OCI-LY3 (cell line): Measurements from ENCODE around the gene SRSF12.

Source experiments
- H2AFZ ChIP-seq: fragments of 200-600, 300-600 bp; shearing (Covaris generic); 2 replicates; pipeline ENCODE4 v1.6.0; 2014; ENCODE audit warnings: antibody characterized with exemption, low read depth, low read length
- H3K27ac ChIP-seq: fragments of 200-600, 300-600 bp; sonication (generic); 2 replicates; pipeline ENCODE4 v1.5.1; 2014; ENCODE audit warnings: mild to moderate bottlenecking, low read length, moderate library complexity, mixed read lengths
- H3K27me3 ChIP-seq: fragments of 200-600, 300-600 bp; sonication (generic); 2 replicates; pipeline ENCODE4 v1.6.1; 2014; ENCODE audit warnings: low read depth, low read length, mixed read lengths
- H3K36me3 ChIP-seq: fragments of 200-600, 300-600 bp; sonication (generic); replicated peaks from 2 replicates; pipeline ENCODE3; 2014; ENCODE audit warnings: low read depth, low read length, mixed read lengths
- H3K4me1 ChIP-seq: fragments of 300-600, 200-600 bp; sonication (generic); 2 replicates; pipeline ENCODE4 v1.6.1; 2014; ENCODE audit warnings: low read length, mixed read lengths
- H3K4me2 ChIP-seq: fragments of 200-600, 300-600 bp; sonication (generic); 2 replicates; pipeline ENCODE4 v1.6.1; 2014; ENCODE audit warnings: low read length, mixed read lengths
- H3K4me3 ChIP-seq: fragments of 300-600, 200-600 bp; sonication (generic); 2 replicates; pipeline ENCODE4 v1.5.1; 2014; ENCODE audit warnings: antibody characterized with exemption, mild to moderate bottlenecking, low read length, moderate library complexity
- H3K79me2 ChIP-seq: fragments of 300-600, 200-600 bp; shearing (Covaris generic); 2 replicates; pipeline ENCODE4 v1.6.1; 2014; ENCODE audit warnings: mild to moderate bottlenecking, low read length, mixed read lengths
- H3K9ac ChIP-seq: fragments of 300-600, 200-600 bp; shearing (Covaris generic); 2 replicates; pipeline ENCODE4 v1.6.0; 2014; ENCODE audit warnings: mild to moderate bottlenecking, low read length, moderate library complexity
- H3K9me3 ChIP-seq: fragments of 200-600, 300-600 bp; shearing (Covaris generic); 2 replicates; pipeline ENCODE4 v1.6.1; 2014; ENCODE audit warnings: low read length, mixed read lengths; ENCODE audit not compliant: insufficient read depth
- H4K20me1 ChIP-seq: fragments of 200-600, 300-600 bp; sonication (generic); 2 replicates; pipeline ENCODE4 v1.6.1; 2016; ENCODE audit warnings: low read length, mixed read lengths; ENCODE audit not compliant: insufficient read depth
- EZH2phosphoT487 ChIP-seq: fragments of 200-600 bp; shearing (Covaris generic); IDR thresholded peaks from 2 replicates; pipeline ENCODE4 v1.6.1; 2018; ENCODE audit warnings: antibody characterized with exemption, mixed run types, low read depth
- TF ChIP-seq, protein P1 (sequence below): fragments of 200-600, 300-600 bp; sonication (generic); IDR thresholded peaks from 2 replicates; pipeline ENCODE4 v1.5.1; 2014; ENCODE audit warnings: antibody characterized with exemption, low read length, low read depth

SRSF12 gene

GRCh38 chr6:89082486-89082891 lies 35.4 kb downstream of the SRSF12 start:
- Histone ChIP-seq H3K27ac (peak overlapping the region; percentile 67; the same call in 1 of the 2 replicates), H3K4me2 (peak overlapping the region; percentile 93), H3K9ac (peak overlapping the region; percentile 78), H3K4me1 (peaks cover 13% of the 10 kb centered on the region), H3K9me3 (no peaks in the 10 kb centered on the region), H2AFZ (no peak overlapping the region), H3K27me3 (no peaks in the 10 kb centered on the region), H3K79me2 (peaks cover 30% of the 10 kb centered on the region), H4K20me1 (peaks cover 28% of the 10 kb centered on the region), H3K4me3 (peak overlapping the region; percentile 79), H3K36me3 (peaks cover 31% of the 10 kb centered on the region)
- TF ChIP-seq, protein P1, sequence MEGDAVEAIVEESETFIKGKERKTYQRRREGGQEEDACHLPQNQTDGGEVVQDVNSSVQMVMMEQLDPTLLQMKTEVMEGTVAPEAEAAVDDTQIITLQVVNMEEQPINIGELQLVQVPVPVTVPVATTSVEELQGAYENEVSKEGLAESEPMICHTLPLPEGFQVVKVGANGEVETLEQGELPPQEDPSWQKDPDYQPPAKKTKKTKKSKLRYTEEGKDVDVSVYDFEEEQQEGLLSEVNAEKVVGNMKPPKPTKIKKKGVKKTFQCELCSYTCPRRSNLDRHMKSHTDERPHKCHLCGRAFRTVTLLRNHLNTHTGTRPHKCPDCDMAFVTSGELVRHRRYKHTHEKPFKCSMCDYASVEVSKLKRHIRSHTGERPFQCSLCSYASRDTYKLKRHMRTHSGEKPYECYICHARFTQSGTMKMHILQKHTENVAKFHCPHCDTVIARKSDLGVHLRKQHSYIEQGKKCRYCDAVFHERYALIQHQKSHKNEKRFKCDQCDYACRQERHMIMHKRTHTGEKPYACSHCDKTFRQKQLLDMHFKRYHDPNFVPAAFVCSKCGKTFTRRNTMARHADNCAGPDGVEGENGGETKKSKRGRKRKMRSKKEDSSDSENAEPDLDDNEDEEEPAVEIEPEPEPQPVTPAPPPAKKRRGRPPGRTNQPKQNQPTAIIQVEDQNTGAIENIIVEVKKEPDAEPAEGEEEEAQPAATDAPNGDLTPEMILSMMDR: no peak
- no peak for TF ChIP-seq EZH2phosphoT487

GRCh38 chr6:89081423-89082322 lies 36.2 kb downstream of the SRSF12 start:
- H3K79me2 ChIP-seq: peaks cover 30% of the 10 kb centered on the region
- peak overlapping the region; percentile 70 for H3K27ac ChIP-seq
- H2AFZ ChIP-seq: no peak overlapping the region

GRCh38 chr6:89081129-89081422 lies 36.8 kb downstream of the SRSF12 start:
- H3K4me3 ChIP-seq: peak overlapping the region; percentile 94
- no peak overlapping the region for H2AFZ ChIP-seq
- no peaks in the 10 kb centered on the region for H3K9me3 ChIP-seq
- no peaks in the 10 kb centered on the region for H3K27me3 ChIP-seq
- H3K36me3 ChIP-seq: peaks cover 31% of the 10 kb centered on the region
- H3K4me1 ChIP-seq: peaks cover 13% of the 10 kb centered on the region
- peaks cover 30% of the 10 kb centered on the region for H3K79me2 ChIP-seq
- TF ChIP-seq EZH2phosphoT487: no peak
- TF ChIP-seq, protein P1: no peak
- peak overlapping the region; percentile 55 for H3K4me2 ChIP-seq
- H3K9ac ChIP-seq: peak overlapping the region; percentile 80
- peak overlapping the region; percentile 70 for H3K27ac ChIP-seq
- H4K20me1 ChIP-seq: peaks cover 28% of the 10 kb centered on the region

More at GRCh38 chr6:89081423-89082322, 36.2 kb downstream of the SRSF12 start:
- H3K36me3 ChIP-seq: peaks cover 31% of the 10 kb centered on the region
- peak overlapping the region; percentile 80 for H3K9ac ChIP-seq
- H3K4me1 ChIP-seq: peaks cover 13% of the 10 kb centered on the region
- H3K4me2 ChIP-seq: peak overlapping the region; percentile 93
- H3K9me3 ChIP-seq: no peaks in the 10 kb centered on the region
- no peaks in the 10 kb centered on the region for H3K27me3 ChIP-seq
- peaks cover 28% of the 10 kb centered on the region for H4K20me1 ChIP-seq
- peak overlapping the region; percentile 94 for H3K4me3 ChIP-seq
- TF ChIP-seq, protein P1: no peak
- no peak for TF ChIP-seq EZH2phosphoT487

GRCh38 chr6:89080281-89081128 lies 37.4 kb downstream of the SRSF12 start, which contains the start of gene PNRC1:
PNRC1 (plus strand) TSS chr6:89080751; CDS start chr6:89080895, 144 bp downstream.
- peak within 1 kb of the TSS; percentile 91 for H3K4me2 ChIP-seq
- TF ChIP-seq, protein P1: no peak
- no peak for TF ChIP-seq EZH2phosphoT487
- peak within 1 kb of the TSS; percentile 70 for H3K27ac ChIP-seq
- H3K9ac ChIP-seq: peak within 1 kb of the TSS; percentile 80
- peaks cover 30% of the 10 kb centered on the region for H3K79me2 ChIP-seq
- peaks cover 31% of the 10 kb centered on the region for H3K36me3 ChIP-seq
- peak within 1 kb of the TSS; percentile 98 for H2AFZ ChIP-seq
- H3K9me3 ChIP-seq: no peaks in the 10 kb centered on the region
- H3K4me1 ChIP-seq: peaks cover 13% of the 10 kb centered on the region
- peaks cover 28% of the 10 kb centered on the region for H4K20me1 ChIP-seq
- peak within 1 kb of the TSS; percentile 94 for H3K4me3 ChIP-seq
- H3K27me3 ChIP-seq: no peaks in the 10 kb centered on the region
